Esophagus squamous epithelium (tissue), 4 donors: ENCODE measurements around the gene CDK11B.

ENCODE experiments used
- CTCF ChIP-seq, 6 experiments: fragments of 450-650 bp in 4 of 6; fragments of 200-600 bp in 2 of 6; sonication (generic) in 2 of 6; IDR thresholded peaks; one replicate each; pipeline ENCODE4 v1.5.1; 2016 to 2019; ENCODE audit warnings: antibody characterized with exemption in 6 of 6, mild to moderate bottlenecking in 4 of 6, moderate library complexity in 4 of 6
- POLR2A ChIP-seq, 4 donors: fragments of 450-650 bp; IDR thresholded peaks; one replicate each; pipeline ENCODE4 v1.6.1; 2017; ENCODE audit warnings: antibody characterized with exemption in 4 of 4, mild to moderate bottlenecking in 4 of 4, moderate library complexity in 3 of 4

GRCh38 chr1:1605034-1605591 is 53.7 kb downstream of the CDK11B start:
- TF ChIP-seq POLR2A (IDR thresholded peaks at IDR 0.05) (no peak), CTCF (IDR thresholded peaks at IDR 0.05) (no peak)
